GM21717 (cell line): Measurements from ENCODE around the gene EPB41.
A peak's percentile ranks its signal among the peaks of the same experiment; 100 is the strongest.
"Not testable (repeated sequence)": the region's sequence is repeated elsewhere in the genome, so short reads cannot be mapped to it uniquely, and the experiment has no call there.

Source experiments
- ATAC-seq: cut with Tn5 transposase; IDR thresholded peaks from one replicate; pipeline ENCODE4 v1.9.1; 2021; ENCODE audit warnings: mild to moderate bottlenecking, moderate library complexity; ENCODE audit not compliant: unreplicated experiment

EPB41 gene

DNA sequence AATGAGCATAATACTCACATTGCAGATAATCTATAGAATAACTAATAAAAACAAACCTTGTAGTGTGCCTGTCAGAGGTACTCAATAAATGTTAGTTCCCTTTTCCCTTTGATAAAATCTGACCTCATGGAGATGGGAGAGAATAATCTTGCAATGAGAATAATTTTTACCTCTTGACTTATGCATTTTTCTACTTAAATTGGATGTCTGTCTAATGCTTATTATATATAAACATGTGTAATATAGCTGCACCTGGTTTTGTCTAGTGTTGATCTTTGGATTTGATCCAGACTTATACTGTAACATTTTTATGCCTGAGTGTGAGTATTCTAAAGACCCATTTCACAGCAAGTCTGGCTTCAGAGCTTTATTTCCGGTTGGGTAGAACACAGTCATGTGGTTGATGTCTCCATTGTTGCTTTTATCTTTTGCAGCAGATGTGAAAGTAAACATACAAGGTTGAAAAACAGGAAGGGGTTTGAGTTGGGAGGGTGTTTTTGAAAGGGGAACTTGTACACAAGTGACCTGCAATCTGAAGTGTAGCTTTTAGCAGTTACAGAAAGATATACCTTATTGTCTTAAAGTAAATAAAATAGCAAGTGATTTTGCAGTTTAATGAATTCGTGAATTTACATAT lies 12.4 kb downstream of the EPB41 start:
- peak; percentile 81 for ATAC-seq

DNA sequence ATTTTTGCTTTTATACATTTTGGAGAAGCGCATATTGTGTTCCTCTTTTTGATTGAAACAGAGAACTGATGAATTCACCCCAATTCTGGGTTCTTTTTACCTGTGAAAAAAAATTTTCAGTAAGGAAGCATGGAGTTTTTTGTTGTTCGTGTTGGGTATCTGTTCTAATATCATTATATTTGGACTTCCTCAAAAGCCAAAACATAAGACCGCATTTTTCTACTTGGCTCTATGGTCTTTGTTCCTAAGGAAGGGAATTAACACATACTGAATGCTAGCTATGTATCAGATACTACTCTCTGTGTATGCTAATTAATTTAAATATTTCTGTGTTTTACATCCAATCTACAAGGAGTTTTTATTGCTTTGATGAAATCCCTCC lies 12.9 kb downstream of the EPB41 start:
- ATAC-seq: no peak

DNA sequence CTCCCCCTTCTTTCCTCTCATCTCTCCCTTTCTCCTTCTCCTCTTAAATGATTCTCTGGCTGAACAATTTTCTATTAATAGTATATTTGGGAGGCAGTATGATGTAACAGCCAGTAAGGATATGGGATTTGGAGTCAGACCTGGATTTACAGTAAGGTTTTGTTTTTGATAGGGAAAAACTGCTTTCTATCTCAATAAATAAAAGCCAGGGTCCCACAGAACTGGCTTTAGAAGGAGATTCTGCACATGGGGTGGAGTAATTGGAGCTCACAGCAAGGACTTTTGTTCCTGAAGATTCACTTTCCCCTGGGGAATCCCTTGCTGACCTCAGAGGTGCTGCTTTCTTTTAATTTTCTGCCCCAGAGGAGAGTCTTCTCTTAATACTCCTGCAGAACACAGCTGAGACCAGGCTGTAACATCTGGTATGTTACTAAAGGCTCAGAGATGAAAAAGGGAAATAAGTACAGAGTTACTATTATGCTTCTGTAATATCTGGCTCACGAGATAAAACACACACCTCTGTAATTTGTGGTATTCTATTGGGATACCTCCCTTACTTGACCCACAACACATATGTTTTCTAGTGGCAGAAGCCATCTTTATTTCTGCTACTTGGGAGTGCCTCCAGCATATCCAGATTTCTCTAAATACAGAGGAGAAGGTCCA lies 13.4 kb downstream of the EPB41 start:
- ATAC-seq: no peak

DNA sequence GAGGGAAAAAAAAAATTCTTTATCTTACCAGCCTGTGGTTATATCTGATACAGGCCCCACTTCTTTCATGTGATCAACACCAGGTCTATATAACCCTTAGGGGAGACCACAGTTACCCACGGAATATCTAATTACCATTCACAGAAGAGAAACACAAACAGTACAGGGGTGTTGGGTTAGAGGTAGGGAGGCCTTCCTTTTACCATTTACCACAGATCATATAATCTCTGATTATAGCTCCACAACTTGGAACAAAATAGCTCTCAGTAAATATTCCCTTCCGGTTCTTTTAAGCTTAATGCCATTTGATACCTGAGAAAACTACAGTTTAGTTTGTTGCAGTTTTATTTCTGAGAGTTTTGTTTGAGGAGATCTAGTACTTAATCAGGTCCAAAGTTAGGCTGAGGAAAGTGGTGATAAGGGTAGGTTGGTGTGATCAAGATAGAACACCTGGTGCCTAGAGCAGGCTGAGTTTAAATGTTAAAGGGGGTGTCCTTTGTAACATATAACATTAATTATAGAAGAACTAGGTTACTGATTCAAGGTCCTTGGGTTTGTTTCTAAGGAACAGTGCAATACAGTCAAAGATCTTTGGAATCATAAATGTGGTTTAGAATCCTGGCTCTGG lies 14.1 kb downstream of the EPB41 start:
- ATAC-seq: no peak

DNA sequence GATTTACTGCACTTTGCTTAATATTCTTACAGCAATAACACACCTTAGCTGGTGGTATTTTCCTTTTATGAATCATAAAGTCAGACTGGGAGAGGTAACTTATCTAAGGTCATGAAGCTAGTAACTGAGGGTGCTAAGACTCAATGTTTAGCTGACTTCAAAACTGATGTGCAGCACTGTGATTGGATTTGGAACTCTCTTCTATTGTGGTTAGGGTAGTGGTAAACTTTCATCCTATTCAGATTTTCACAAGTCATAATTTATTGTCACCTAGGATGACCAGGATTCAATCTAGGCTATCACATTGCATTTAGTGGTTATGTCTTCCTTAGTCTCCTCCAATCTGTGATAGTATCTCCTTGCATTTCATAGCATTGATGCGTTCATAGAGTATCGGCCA lies 18.9 kb downstream of the EPB41 start:
- no peak for ATAC-seq

DNA sequence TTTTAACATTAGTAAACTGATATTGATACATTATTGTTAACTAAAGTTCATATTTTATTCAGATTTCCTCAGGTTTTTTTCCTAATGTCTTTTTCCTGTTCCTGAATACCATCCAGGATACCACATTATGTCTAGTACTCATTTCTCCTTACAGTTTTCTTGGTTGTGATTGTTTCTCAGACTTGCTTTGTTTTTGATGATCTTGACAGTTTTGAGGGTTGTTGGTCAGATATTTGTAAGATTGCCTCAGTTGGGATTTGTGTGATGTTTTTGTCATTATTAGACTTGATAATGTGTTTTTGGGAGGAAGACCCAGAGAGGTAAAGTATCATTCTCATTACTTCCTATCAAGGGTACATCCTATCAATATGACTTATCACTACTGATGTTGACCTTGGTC lies 19.5 kb downstream of the EPB41 start:
- ATAC-seq: no peak

DNA sequence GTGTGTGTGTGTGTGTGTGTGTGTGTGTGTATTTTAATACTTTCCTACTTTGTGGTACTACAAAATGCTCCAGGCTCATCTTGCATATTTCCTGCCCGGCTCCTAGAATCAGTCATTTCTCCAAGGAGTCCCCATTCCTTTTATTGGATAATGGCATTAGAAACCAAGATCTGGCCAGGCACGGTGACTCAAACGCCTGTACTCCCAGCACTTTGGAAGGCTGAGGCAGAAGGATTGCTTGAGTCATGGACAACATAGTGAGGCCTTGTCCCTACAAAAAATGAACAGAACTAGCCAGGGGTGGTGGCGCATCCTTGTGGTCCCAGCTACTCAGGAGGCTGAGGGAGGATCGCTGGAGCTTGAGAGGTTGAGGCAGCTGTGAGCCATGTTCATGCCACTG lies 20.3 kb downstream of the EPB41 start:
- ATAC-seq: no peak

DNA sequence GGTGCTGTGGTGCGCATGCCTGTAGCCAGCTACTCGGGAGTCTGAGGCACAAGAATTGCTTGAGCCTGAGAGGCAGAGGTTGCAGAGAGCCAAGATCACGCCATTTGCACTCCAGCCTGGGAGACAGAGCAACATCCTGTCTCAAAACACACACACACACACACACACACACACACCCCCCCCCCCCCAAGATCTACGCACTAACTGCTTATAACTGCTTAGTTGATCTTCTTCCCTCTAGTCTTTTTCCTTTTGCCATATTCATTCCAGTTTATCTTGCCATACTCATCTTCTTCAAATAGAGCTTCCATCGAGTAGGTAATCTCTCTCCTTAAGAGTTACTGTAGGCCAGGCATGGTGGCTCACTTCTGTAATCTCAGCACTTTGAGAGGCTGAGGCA lies 20.9 kb downstream of the EPB41 start:
- ATAC-seq: no peak

DNA sequence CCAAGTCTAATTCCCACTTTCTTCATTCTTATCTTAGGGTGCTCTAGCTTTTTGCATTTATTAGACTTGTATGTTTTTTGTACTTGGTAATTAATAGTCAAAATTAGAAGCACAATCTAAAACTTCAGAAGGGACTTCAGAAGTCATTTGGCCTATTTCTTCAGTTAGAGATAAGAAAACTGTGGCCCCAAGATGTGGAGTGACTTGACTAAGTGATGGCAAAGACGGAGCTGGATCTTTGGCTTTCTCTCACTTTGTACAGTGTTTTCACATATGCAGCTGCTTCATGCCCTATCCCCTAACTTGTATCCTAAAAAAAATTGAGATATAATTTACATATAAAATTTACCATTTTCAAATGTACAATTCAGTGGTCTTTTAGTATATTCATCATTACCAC lies 21.7 kb downstream of the EPB41 start:
- ATAC-seq: no peak

DNA sequence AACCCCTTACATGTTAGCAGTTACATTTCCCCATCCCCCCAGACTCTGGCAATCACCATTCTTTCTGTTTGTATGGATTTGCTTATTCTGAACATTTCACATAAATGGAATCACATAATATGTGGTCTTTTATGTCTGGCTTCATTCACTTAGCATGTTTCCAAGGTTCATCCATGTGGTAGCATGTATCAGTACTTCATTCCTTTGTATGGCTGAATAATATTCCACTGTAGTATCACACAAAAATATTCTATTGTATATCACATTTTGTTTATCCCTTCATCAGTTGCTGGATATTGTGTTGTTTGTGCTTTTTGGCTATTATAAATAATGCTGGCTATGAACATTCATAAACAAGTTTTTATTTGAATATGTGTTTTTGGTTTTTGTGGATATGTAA lies 22.2 kb downstream of the EPB41 start:
- no peak for ATAC-seq

DNA sequence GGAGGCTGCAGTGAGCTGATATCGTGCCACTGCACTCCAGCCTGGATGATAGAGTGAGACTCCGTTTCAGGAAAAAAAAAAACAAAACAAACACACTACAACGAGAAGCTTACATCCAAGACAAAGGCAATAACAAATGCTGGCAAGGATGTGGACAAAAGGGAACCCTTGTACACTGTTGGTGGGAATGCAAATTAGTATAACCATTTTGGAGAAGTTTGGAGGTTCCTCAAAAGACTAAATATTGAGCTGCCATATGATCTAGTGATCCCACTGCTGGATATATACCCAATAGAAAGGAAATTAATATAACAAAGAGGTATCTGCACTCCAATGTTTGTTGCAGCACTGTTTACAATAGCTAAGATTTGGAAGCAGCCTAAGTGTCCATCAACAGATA lies 29.2 kb downstream of the EPB41 start:
- ATAC-seq: not testable (repeated sequence)

DNA sequence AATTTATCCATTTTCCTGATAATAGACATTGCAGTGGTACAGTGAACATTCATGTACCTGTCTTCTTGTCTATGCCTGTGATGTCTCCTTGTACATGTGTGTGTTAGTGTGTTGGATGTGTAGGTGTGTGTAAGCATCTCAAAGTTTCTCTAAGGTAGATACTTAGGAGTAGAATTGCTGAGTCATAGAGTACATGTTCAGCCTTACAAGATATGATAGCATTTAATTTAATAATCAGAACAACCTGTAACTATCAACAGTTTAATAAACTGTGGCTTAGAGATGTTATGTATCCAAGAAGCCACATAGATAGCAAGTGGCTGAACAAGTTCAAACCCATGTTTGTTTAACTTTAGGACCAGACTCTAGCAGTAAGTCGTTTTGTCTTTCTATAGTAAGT lies 35.6 kb downstream of the EPB41 start:
- no peak for ATAC-seq

DNA sequence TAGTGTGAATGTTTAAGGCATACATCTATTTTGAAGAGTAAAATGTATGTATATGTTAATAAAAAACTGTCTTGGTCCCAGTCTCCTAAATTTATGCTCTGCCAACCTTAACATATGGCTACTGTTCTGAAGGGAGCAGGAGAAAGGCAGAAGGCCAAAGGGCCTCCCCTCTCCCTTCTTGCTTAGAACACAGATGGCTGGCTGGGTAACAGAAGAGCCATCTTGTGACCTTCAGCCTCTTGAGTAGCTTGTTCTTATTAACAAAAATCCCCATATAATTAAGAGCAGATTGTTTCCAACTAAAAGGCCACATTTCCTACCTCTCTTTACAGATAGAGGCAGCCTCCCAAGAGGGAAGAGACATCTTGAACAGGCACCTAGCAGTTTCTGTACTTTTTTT lies 36.1 kb downstream of the EPB41 start:
- no peak for ATAC-seq

DNA sequence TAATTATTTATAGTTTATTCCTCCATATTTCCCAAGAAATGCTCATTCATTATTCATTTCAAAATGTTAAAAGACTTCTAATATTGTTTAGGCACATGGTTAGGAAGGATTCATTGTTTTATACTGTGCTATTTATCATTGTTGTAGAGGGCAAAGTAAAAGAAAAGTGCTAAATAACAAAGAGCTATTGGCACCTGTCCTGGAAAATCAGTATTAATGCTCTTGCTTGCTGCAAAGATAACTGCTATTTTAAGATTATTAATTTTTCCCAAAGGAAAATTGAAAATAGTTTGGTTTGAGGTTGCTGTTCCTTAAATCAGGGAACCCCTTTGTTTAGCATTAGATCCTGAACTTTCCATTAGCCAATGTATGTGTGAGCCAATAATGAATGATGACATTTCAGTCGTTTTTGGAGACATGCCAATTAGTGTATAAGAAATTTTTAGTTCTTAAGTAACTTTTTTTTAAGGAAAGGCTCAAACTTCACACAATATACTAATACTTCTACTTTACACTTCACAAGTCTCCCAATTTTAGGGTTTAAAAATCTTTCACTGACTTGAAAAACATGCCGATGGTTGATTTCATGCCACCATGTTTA lies 39.9 kb downstream of the EPB41 start:
- no peak for ATAC-seq

DNA sequence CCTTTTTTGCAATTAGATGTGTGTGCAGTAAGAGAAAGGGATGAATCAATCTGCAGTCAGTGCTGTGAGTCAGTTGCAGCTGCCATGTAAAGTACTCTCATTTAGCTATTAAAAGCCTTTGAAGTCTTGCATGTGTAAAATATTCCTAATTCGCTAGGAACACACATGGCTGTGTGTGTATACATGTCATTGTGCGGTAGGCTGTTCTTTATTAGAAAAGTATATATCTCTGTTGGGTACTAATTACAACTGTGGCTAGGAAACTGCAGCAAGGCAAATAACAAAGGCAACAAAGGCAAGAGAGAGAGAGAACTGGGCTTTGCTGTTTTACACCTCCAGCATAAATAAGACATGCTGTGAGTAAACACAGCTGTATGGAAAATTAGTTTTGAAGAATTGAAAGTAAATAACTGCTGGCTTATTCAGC lies 41.7 kb downstream of the EPB41 start:
- ATAC-seq: no peak

DNA sequence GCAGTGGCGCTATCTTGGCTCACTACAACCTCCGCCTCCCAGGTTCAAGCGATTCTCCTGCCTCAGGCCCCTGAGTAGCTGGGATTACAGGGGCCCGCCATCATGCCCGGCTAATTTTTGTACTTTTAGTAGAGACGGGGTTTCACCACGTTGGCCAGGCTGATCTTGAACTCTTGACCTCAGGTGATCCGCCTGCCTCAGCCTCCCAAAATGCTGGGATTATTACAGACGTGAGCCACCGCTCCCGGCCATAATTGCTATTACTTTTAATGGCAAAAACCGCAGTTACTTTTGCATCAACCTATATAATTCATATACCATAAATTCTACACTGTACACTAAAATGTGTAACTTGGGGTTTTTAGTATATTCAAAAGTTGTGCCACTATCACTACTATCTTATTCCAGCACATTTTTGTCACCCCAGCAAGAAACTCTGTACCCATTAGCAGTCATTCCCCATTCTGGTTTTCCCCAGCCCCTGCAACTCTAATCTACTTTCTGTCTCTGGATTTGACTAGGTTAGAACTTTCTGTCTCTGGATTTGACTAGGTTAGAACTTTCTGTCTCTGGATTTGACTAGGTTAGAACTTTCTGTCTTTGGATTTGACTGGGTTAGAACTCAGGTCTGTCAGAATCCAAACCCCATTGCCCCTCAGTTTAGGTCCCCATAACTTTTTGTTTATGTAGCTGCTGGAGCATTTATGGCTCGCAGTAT lies 47.9 kb downstream of the EPB41 start:
- not testable (repeated sequence) for ATAC-seq

DNA sequence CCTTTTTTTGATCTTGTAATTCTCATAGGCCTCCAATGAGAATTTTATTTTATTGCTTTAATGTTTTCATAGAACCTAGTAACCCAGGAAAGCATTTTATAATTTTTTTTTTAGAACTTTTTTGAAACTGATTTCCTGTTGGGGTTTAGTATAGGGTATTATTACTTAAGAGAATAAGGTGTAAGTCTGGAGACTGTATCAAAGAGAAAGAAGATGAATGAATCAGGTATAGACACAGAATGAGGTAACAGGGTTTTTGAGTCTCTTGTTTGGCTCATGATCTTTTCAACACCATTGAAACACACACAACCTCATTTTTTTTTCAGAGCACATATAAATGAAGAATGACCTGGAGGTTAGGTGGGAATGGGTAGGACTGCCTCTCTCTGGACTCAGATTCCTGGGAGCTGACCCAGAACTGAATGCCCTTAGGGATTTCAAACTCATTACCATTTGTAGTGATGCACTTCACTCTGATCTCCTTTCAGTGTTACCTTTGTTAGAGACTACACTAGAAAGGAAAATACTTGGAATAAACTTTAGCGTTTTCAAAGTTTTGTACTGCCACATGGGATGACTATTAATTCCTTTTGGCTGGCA lies 51.0 kb downstream of the EPB41 start:
- ATAC-seq: no peak

DNA sequence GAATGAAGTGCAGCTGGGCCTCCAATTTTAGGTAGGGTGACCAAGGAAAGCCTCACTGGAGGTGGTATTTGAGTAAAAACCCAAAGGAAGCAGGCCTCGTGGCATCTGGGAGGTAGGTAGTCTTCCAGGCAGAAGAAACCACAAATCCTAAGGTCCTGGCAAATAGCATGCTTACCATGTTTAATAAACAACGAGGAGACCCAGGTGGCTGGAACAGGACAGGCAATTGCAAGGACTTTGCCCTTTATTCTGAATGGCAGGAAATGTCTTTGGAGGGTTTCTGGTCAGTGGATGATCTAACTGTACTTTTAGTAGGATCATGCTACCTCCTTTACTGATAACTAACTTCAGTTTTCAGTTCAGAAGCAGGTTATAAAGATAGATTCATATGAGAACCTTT lies 52.2 kb downstream of the EPB41 start:
- ATAC-seq: no peak

DNA sequence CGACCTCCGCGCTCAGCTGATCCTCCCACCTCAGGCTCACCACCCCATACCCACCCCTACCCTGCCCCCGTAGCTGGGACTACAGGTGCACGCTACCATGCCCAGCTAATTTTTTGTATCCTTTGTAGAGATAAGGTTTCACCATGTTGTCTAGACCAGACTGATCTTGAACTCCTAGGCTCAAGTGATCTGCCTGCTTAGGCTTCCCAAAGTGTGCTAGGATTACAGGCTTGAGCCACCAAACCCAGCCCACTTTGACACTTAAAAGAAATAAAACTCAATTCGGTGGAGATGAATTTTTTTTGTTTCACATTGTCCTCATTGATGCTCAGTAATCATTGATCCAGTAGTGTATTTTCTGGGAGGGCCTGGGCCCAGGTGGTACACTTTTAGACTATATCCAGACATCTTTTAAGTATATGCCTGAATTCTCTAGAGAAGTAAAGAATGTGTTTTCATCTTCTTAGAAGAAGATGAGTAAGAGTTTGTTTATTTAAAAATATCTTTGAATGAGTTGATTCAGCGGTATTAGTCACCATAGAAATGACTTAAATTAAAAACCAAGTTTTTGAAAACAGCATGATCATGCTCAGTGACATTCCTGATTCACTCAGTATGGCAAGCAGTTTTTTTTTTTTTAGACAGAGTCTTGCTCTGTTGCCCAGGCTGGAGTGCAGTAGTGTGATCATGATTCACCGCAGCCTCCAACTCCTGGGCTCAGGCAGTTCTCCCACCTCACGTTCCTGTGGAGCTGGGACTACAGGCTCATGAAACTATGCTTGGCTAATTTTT lies 57.8 kb downstream of the EPB41 start:
- ATAC-seq: no peak
